Bronchial epithelial cell (primary cell): Measurements from ENCODE around the gene SYCP2. TPM values are rescaled to one million over a fixed set of nuclear protein-coding genes. Genes with fewer than 3 reads are reported as not detected.
A peak's percentile ranks its signal among the peaks of the same experiment; 100 is the strongest.

ENCODE experiments used
- DNase-seq: peaks from one replicate; pipeline ENCODE4 v3.0.0-alpha.2; 2010; ENCODE audit warnings: low read depth
- FAIRE-seq: peaks from 2 replicates; lab custom pipeline; 2011; peaks lifted over from hg19 to GRCh38; lab: Jason Lieb, UNC
- H3K27me3 ChIP-seq: 2 replicates; pipeline ENCODE4 v1.5.1; 2011; ENCODE audit warnings: low read length; ENCODE audit not compliant: control insufficient read depth, insufficient read depth
- H3K36me3 ChIP-seq: 2 replicates; pipeline ENCODE4 v1.5.1; 2011; ENCODE audit warnings: low read length; ENCODE audit not compliant: control insufficient read depth, insufficient read depth
- H3K4me3 ChIP-seq: 2 replicates; pipeline ENCODE4 v1.5.1; 2011; ENCODE audit warnings: mild to moderate bottlenecking, low read depth, low read length, control low read depth
- total RNA-seq: library from RNA; depleted of rRNA; stranded (reverse); fragments of >200 nt; gene quantifications from 2 replicates; pipeline ENCODE4 v1.2.1, GENCODE V29; 2014
- TF ChIP-seq, protein P1 (sequence below): IDR thresholded peaks from 2 replicates; pipeline ENCODE4 v1.5.1; 2011; ENCODE audit warnings: mild to moderate bottlenecking, moderate library complexity, low read length, control low read depth, inconsistent platforms; ENCODE audit not compliant: insufficient read depth, severe bottlenecking

The SYCP2 gene, protein sequence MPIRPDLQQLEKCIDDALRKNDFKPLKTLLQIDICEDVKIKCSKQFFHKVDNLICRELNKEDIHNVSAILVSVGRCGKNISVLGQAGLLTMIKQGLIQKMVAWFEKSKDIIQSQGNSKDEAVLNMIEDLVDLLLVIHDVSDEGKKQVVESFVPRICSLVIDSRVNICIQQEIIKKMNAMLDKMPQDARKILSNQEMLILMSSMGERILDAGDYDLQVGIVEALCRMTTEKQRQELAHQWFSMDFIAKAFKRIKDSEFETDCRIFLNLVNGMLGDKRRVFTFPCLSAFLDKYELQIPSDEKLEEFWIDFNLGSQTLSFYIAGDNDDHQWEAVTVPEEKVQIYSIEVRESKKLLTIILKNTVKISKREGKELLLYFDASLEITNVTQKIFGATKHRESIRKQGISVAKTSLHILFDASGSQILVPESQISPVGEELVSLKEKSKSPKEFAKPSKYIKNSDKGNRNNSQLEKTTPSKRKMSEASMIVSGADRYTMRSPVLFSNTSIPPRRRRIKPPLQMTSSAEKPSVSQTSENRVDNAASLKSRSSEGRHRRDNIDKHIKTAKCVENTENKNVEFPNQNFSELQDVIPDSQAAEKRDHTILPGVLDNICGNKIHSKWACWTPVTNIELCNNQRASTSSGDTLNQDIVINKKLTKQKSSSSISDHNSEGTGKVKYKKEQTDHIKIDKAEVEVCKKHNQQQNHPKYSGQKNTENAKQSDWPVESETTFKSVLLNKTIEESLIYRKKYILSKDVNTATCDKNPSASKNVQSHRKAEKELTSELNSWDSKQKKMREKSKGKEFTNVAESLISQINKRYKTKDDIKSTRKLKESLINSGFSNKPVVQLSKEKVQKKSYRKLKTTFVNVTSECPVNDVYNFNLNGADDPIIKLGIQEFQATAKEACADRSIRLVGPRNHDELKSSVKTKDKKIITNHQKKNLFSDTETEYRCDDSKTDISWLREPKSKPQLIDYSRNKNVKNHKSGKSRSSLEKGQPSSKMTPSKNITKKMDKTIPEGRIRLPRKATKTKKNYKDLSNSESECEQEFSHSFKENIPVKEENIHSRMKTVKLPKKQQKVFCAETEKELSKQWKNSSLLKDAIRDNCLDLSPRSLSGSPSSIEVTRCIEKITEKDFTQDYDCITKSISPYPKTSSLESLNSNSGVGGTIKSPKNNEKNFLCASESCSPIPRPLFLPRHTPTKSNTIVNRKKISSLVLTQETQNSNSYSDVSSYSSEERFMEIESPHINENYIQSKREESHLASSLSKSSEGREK (N-terminal part only)
- 0.26 and 0.51 TPM in 2 replicates for total RNA-seq

GRCh38 chr20:59933296-59933848 lies at the start of gene SYCP2:
Gene SYCP2, minus strand, starts transcription at chr20:59933637. Its CDS starts 11,224 bp downstream, at chr20:59922413.
- no peak for FAIRE-seq
- no peak for DNase-seq
- TF ChIP-seq, protein P1, sequence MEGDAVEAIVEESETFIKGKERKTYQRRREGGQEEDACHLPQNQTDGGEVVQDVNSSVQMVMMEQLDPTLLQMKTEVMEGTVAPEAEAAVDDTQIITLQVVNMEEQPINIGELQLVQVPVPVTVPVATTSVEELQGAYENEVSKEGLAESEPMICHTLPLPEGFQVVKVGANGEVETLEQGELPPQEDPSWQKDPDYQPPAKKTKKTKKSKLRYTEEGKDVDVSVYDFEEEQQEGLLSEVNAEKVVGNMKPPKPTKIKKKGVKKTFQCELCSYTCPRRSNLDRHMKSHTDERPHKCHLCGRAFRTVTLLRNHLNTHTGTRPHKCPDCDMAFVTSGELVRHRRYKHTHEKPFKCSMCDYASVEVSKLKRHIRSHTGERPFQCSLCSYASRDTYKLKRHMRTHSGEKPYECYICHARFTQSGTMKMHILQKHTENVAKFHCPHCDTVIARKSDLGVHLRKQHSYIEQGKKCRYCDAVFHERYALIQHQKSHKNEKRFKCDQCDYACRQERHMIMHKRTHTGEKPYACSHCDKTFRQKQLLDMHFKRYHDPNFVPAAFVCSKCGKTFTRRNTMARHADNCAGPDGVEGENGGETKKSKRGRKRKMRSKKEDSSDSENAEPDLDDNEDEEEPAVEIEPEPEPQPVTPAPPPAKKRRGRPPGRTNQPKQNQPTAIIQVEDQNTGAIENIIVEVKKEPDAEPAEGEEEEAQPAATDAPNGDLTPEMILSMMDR = no peak
- Histone ChIP-seq H3K36me3 (no peaks in the 10 kb centered on the region), H3K4me3 (peak within 1 kb of the TSS; percentile 72), H3K27me3 (no peaks in the 10 kb centered on the region)

DNA sequence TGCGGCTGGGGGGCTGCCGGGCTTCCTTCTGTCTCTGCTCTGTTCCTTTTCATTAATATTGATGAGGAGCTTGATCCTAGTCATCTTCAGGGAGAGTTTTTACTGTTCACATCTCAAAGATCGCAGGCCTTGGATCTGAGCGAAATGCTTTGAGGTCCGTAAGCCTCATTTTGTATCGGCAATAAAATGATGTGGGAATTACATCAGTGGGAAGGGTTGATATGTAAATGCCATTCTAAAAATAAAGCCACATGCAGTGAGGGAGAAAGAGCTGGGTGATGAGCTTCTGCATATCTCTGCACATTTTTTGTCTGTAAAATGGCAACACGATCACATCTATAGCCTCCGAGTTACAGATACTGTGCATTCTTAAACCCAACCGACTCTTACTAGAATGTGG lies 49.6 kb upstream of the SYCP2 start:
- TF ChIP-seq, protein P1 = no peak
- FAIRE-seq (no peak), DNase-seq (no peak)
- Histone ChIP-seq H3K36me3 (no peaks in the 10 kb centered on the region), H3K27me3 (no peaks in the 10 kb centered on the region), H3K4me3 (no peak overlapping the region)

DNA sequence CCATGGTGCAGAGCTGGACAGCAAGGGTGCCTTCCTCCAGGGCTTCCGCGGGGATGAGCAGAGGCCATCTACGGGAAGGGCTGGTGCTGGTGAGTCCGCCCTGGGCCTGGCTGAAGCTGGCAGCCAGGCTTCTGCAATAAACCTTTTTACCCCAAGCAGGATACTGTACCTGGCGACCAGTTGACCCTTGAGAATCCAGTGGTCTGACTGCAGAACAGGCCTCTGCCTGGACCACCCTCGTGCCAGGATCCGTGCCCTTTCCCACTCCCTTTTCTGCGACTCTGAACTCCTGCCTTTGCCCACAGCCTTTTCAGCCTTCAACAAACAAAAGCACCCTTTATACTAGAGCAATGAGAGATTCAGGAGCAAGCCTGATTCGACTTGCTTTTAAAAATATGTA lies 43.6 kb upstream of the SYCP2 start:
- Histone ChIP-seq H3K36me3 (no peaks in the 10 kb centered on the region), H3K4me3 (no peak overlapping the region), H3K27me3 (no peaks in the 10 kb centered on the region)
- FAIRE-seq = no peak
- DNase-seq = no peak
- TF ChIP-seq, protein P1 = no peak

DNA sequence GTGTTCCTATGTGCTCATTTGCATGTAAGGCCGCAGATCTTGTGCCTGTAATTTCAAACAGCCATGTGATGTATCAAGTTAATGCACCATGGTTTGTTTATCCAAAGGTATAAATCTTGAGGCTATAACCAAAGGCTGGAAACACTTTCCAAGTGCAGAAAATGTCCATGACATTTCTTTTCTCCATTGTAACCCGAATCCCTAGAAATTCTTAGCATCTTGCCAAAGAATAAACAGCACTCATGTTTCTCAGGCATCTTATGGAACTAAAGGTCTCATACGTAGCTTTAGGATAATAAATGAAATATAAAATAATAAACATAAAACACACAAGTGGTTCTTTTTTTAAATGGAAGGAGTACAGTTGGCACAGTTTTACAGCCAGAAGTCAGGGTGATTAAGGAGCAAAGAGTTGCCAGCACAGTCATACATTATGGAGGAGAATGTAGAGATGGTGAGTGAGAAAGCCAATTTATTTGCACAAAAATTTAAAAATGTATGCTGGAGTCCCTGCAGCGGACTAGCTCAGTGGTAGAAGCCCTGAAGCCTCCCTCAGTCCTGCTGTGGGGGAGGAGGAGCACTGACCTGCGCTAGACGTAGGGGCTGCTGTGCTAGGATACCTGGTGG lies 42.8 kb upstream of the SYCP2 start:
- Histone ChIP-seq H3K4me3 (no peak overlapping the region), H3K36me3 (no peaks in the 10 kb centered on the region), H3K27me3 (no peaks in the 10 kb centered on the region)
- DNase-seq (no peak), FAIRE-seq (no peak)
- TF ChIP-seq, protein P1 = no peak
